Muscle layer of colon (tissue), 2 donors: ENCODE measurements around the gene PRMT2.

Experiments
- H3K27ac ChIP-seq: one replicate; pipeline ENCODE4 v1.7.0; 2013; ENCODE audit warnings: low read depth, mild to moderate bottlenecking, low read length, moderate library complexity
- H3K27me3 ChIP-seq, 2 donors: one replicate each; pipeline ENCODE4 v1.7.0; 2013; ENCODE audit warnings: low read length in 2 of 2, mild to moderate bottlenecking in 2 of 2; ENCODE audit not compliant: insufficient read depth in 2 of 2, control insufficient read depth in 1 of 2
- H3K36me3 ChIP-seq: one replicate; pipeline ENCODE4 v1.7.0; 2013; ENCODE audit warnings: mild to moderate bottlenecking, low read length; ENCODE audit not compliant: insufficient read depth
- H3K4me1 ChIP-seq: one replicate; pipeline ENCODE4 v1.7.0; 2013; ENCODE audit warnings: mild to moderate bottlenecking, low read length; ENCODE audit not compliant: insufficient read depth
- H3K4me3 ChIP-seq, 2 donors: one replicate each; pipeline ENCODE4 v1.7.0; 2013; ENCODE audit warnings: low read length in 2 of 2, low read depth in 1 of 2, mild to moderate bottlenecking in 1 of 2, moderate library complexity in 1 of 2
- H3K9ac ChIP-seq: one replicate; pipeline ENCODE4 v1.7.0; 2013; ENCODE audit warnings: low read length
- H3K9me3 ChIP-seq: one replicate; pipeline ENCODE4 v1.7.0; 2013; ENCODE audit warnings: mild to moderate bottlenecking, low read length
- donor health status: abdominal sarcoma.
- donor health status: Adenocarcinoma of cecum.

The PRMT2 gene

GRCh38 chr21:46604975-46605766, 30.3 kb upstream of the PRMT2 start, which contains the start of gene S100B:
TSS of gene S100B (minus strand) at chr21:46605082. CDS start at chr21:46602415, 2,667 bp downstream.
- Histone ChIP-seq H3K36me3 (no peaks in the 10 kb centered on the region), H3K9me3 (no peaks in the 10 kb centered on the region), H3K27ac (no peak within 1 kb of the TSS), H3K9ac (no peak within 1 kb of the TSS), H3K27me3 (peaks cover 0 to 3% of the 10 kb centered on the region in 2 donors), H3K4me1 (no peaks in the 10 kb centered on the region), H3K4me3 (no peak within 1 kb of the TSS)

DNA sequence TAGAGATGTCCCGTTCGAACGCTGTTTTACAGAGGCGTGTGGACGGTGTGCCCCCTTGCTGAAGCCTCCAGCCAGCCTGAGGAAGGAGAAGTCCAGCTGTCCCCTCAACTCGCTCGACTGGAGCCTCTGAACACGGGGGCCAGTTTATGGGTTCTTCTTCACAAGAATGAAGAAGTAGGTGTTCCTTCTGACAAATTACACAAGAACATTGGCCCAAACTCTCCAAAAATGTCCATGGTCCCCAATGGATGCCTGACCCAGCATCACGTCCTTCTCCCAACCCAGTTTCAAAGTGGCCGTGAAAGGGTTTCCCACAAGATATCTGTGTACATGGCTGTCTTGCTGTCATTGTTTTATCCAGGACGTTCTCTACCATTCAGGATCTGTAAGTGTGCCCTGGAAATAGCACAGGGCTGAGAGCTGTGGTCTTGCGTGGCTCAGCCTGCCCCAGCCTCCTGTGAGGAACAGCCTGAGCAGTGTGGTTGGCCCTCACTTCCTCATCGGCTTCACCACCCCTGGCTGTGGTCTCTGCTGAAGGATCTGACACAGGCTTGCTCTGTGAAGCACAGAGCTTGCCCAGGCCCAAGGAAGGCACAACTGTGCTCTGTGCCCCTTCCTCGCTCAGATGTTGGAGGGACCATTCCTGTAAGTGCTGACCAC, 29.6 kb upstream of the PRMT2 start:
- H3K9me3 ChIP-seq = peaks cover 4% of the 10 kb centered on the region
- no peaks in the 10 kb centered on the region for H3K36me3 ChIP-seq
- H3K9ac ChIP-seq = no peak overlapping the region
- no peak overlapping the region for H3K27ac ChIP-seq
- H3K27me3 ChIP-seq = peaks cover 0 to 4% of the 10 kb centered on the region in 2 donors
- no peaks in the 10 kb centered on the region for H3K4me1 ChIP-seq
- H3K4me3 ChIP-seq = no peak overlapping the region

- Histone ChIP-seq H3K4me1 (no peaks in the 10 kb centered on the region), H3K27me3 (peaks cover 0 to 4% of the 10 kb centered on the region in 2 donors), H3K27ac (no peak overlapping the region), H3K9ac (no peak overlapping the region), H3K36me3 (no peaks in the 10 kb centered on the region), H3K9me3 (peaks cover 5% of the 10 kb centered on the region), H3K4me3 (no peak overlapping the region)
Observed at GRCh38 chr21:46606427-46606813, 29.1 kb upstream of the PRMT2 start.

DNA sequence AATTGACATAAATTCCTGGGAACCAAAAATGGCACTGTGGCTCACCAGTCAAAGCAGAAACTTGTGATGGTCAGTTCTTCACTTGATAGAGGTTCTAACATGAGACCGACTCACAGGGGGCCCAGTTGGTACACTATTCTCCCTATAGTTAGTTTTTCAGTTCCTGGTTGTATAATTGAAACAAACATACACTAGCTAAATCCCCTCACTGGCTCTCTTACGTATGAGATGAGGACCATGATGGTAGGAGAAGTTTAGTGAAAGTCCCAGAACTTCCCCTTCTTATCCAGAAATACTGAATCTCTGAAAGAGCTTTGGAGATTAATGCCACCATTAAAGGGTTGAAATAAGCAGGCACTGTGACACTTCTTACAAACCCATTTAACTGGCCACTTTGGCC, 27.8 kb upstream of the PRMT2 start:
- H3K9me3 ChIP-seq = peaks cover 5% of the 10 kb centered on the region
- no peak overlapping the region for H3K27ac ChIP-seq
- H3K9ac ChIP-seq = no peak overlapping the region
- H3K4me1 ChIP-seq = no peaks in the 10 kb centered on the region
- H3K27me3 ChIP-seq = peaks cover 0 to 4% of the 10 kb centered on the region in 2 donors
- H3K36me3 ChIP-seq = no peaks in the 10 kb centered on the region
- H3K4me3 ChIP-seq = no peak overlapping the region

DNA sequence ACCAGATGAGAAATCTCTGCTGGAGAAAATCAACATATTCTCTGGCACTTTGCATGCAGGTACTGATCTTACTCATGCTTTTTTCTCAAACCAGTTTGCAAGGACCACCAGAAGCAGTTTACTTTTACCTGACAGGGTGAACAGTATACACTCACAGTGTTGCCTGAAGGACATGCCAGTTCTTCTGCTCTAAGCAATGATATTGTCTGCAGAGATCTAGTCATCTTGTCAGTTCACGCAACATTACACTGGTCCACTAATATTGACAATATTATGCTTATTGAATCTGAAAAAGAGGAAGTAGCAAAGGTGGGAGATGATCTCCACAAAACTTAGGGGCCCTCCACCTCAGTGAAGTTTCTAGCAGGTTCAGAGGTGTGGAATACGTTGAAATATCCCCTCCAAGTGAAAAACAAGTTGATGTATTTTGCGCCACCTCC, 26.8 kb upstream of the PRMT2 start:
- H3K4me1 ChIP-seq = no peaks in the 10 kb centered on the region
- H3K4me3 ChIP-seq = no peak overlapping the region
- peaks cover 5% of the 10 kb centered on the region for H3K9me3 ChIP-seq
- H3K36me3 ChIP-seq = no peaks in the 10 kb centered on the region
- no peak overlapping the region for H3K9ac ChIP-seq
- H3K27me3 ChIP-seq = peaks cover 0 to 4% of the 10 kb centered on the region in 2 donors
- H3K27ac ChIP-seq = no peak overlapping the region

DNA sequence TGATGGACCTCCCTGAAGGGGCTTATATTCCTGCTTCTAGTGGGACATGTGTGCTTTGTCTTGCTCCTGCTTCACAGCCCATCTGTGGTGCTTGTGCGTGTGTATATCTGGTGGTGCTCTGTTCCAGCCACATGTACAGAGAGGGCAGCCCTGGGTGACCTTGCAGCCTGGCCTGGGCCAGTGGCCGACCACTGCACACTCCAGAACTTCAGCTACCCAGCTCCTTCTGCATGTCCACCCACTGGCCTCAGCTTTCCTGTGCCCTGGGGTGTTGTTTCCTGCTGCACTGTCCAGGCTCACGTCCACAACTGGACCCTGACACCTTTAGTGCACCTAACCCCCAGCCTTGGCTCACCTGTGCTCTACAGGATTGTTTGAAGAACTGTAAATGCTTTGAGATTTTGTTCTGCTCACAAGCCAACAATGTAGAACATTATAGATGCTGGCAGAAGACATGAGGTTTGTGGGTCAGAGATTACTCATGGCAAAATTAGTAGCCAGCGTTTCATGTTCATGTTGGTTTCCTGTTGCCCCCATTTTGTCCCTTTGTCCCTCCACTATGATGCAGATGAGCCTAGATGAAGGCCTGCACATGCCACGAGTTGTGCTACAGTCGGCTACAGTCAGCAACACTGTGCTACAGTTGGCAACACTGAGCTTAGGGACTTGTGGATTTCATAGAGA, 25.3 kb upstream of the PRMT2 start:
- Histone ChIP-seq H3K27ac (no peak overlapping the region), H3K9me3 (peaks cover 5% of the 10 kb centered on the region), H3K36me3 (no peaks in the 10 kb centered on the region), H3K9ac (no peak overlapping the region), H3K27me3 (peaks cover 0 to 4% of the 10 kb centered on the region in 2 donors), H3K4me3 (no peak overlapping the region), H3K4me1 (no peaks in the 10 kb centered on the region)

- Histone ChIP-seq H3K27ac (no peak overlapping the region), H3K9ac (no peak overlapping the region), H3K9me3 (peaks cover 5% of the 10 kb centered on the region), H3K36me3 (no peaks in the 10 kb centered on the region), H3K4me3 (no peak overlapping the region), H3K4me1 (no peaks in the 10 kb centered on the region), H3K27me3 (peaks cover 0 to 4% of the 10 kb centered on the region in 2 donors)
Observed at GRCh38 chr21:46613391-46613790, 22.1 kb upstream of the PRMT2 start.

DNA sequence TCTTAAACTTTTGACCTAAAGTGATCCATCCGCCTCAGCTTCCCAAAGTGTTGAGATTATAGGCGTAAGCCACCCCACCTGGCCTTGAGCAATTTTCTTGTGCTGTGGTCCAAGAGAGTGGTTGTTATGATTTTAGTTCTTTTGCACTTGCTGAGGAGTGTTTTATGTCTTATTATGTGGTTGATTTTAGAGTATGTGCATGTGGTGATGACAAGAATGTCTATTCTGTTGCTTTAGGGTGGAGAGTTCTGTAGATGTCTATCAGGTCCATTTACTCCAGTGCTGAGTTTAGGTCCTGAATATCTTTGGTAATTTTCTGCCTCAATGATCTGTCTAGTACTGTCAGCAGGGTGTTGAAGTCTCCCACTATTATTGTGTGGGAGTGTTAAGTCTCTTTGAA, 19.4 kb upstream of the PRMT2 start:
- H3K9me3 ChIP-seq = no peaks in the 10 kb centered on the region
- no peak overlapping the region for H3K9ac ChIP-seq
- no peak overlapping the region for H3K4me3 ChIP-seq
- peaks cover 3% of the 10 kb centered on the region for H3K4me1 ChIP-seq
- H3K27me3 ChIP-seq = no peaks in the 10 kb centered on the region
- no peaks in the 10 kb centered on the region for H3K36me3 ChIP-seq
- no peak overlapping the region for H3K27ac ChIP-seq

DNA sequence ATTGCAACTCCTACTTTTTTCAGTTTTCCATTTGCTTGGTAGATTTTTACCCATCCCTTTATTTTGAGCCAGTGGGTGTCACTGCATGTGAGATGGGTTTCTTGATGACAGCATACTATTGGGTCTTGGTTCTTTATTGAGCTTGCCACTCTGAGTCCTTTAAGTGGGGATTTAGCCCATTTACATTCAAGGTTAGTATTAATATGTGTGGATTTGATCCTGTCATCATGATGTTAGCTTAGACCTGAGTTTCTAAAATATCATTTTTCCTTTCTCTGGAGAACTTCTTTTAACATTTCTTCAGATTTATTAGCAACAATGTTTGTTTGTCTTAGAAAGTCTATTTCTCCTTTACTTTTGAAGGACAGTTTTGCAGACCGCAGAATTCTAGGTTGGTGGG, 18.8 kb upstream of the PRMT2 start:
- H3K4me3 ChIP-seq = no peak overlapping the region
- H3K27me3 ChIP-seq = no peaks in the 10 kb centered on the region
- H3K27ac ChIP-seq = no peak overlapping the region
- peaks cover 10% of the 10 kb centered on the region for H3K4me1 ChIP-seq
- no peak overlapping the region for H3K9ac ChIP-seq
- no peaks in the 10 kb centered on the region for H3K9me3 ChIP-seq
- no peaks in the 10 kb centered on the region for H3K36me3 ChIP-seq

GRCh38 chr21:46617267-46618051, 18.0 kb upstream of the PRMT2 start:
- Histone ChIP-seq H3K9ac (no peak overlapping the region), H3K4me1 (peaks cover 12% of the 10 kb centered on the region), H3K4me3 (no peak overlapping the region), H3K27me3 (no peaks in the 10 kb centered on the region), H3K27ac (no peak overlapping the region), H3K36me3 (no peaks in the 10 kb centered on the region), H3K9me3 (no peaks in the 10 kb centered on the region)
